Keratinocyte (primary cell): ENCODE data around the gene FUT6. TPM values are rescaled to one million over a fixed set of nuclear protein-coding genes. Genes with fewer than 3 reads are reported as not detected.

Source experiments
- DNase-seq: peaks from one replicate; pipeline ENCODE4 v3.0.0-alpha.2; 2011; ENCODE audit warnings: low read depth, missing footprints, low spot score
- FAIRE-seq: peaks from 2 replicates; lab custom pipeline; 2011; peaks lifted over from hg19 to GRCh38; lab: Jason Lieb, UNC
- H2AFZ ChIP-seq: 2 replicates; pipeline ENCODE4 v1.6.0; 2012; ENCODE audit warnings: low read length, control low read depth, inconsistent platforms; ENCODE audit not compliant: control insufficient read depth
- H3K27ac ChIP-seq: 2 replicates; pipeline ENCODE4 v1.5.1; 2011; ENCODE audit warnings: low read length; ENCODE audit not compliant: control insufficient read depth, insufficient read depth
- H3K27me3 ChIP-seq: 3 replicates; pipeline ENCODE4 v1.6.0; 2011; ENCODE audit warnings: low read length; ENCODE audit not compliant: control insufficient read depth, insufficient read depth; ENCODE audit errors: extremely low read depth
- H3K36me3 ChIP-seq, 2 experiments: 2 replicates in 1 of 2; 3 replicates in 1 of 2; pipeline ENCODE4 v1.5.1; 2011; ENCODE audit warnings: low read length in 2 of 2, mild to moderate bottlenecking in 1 of 2; ENCODE audit not compliant: control insufficient read depth in 2 of 2, insufficient read depth in 2 of 2; ENCODE audit errors: extremely low read depth in 1 of 2
- H3K4me1 ChIP-seq: 3 replicates; pipeline ENCODE4 v1.5.1; 2011; ENCODE audit warnings: low read length; ENCODE audit not compliant: control insufficient read depth, insufficient read depth; ENCODE audit errors: extremely low read depth
- H3K4me2 ChIP-seq: 3 replicates; pipeline ENCODE4 v1.6.0; 2011; ENCODE audit warnings: low read depth, low read length; ENCODE audit not compliant: control insufficient read depth, insufficient read depth; ENCODE audit errors: extremely low read depth
- H3K4me3 ChIP-seq, 3 experiments: fragments of 200-600 bp in 1 of 3; sonication (generic) in 1 of 3; 2 replicates in 2 of 3; 3 replicates in 1 of 3; pipeline ENCODE4 v1.5.1; 2011 to 2016; ENCODE audit warnings: low read length in 3 of 3, mild to moderate bottlenecking in 3 of 3, control low read depth in 2 of 3, inconsistent platforms in 1 of 3, low read depth in 1 of 3, mixed read lengths in 1 of 3, mixed run types in 1 of 3, moderate library complexity in 1 of 3; ENCODE audit not compliant: control insufficient read depth in 2 of 3, insufficient read depth in 2 of 3; ENCODE audit errors: extremely low read depth in 1 of 3
- H3K79me2 ChIP-seq: 2 replicates; pipeline ENCODE4 v1.6.0; 2012; ENCODE audit warnings: low read length; ENCODE audit not compliant: control insufficient read depth, insufficient read depth
- H3K9ac ChIP-seq: 3 replicates; pipeline ENCODE4 v1.6.0; 2011; ENCODE audit warnings: low read length; ENCODE audit not compliant: control insufficient read depth, insufficient read depth; ENCODE audit errors: extremely low read depth
- H3K9me1 ChIP-seq: 3 replicates; pipeline ENCODE4 v1.6.0; 2011; ENCODE audit warnings: low read length; ENCODE audit not compliant: control insufficient read depth, insufficient read depth; ENCODE audit errors: extremely low read depth
- H3K9me3 ChIP-seq: 2 replicates; pipeline ENCODE4 v1.5.1; 2012; ENCODE audit warnings: low read depth, low read length; ENCODE audit not compliant: control insufficient read depth
- H4K20me1 ChIP-seq: 3 replicates; pipeline ENCODE4 v1.6.0; 2011; ENCODE audit warnings: low read length; ENCODE audit not compliant: control insufficient read depth, insufficient read depth; ENCODE audit errors: extremely low read depth
- CTCF ChIP-seq, 3 experiments: IDR thresholded peaks in 1 of 3; conservative IDR thresholded peaks in 1 of 3; optimal IDR thresholded peaks in 1 of 3; 2 replicates in 2 of 3; 3 replicates in 1 of 3; pipeline versions ENCODE3 to v1.5.1; 2011; ENCODE audit warnings: low read length in 3 of 3, mild to moderate bottlenecking in 3 of 3, moderate library complexity in 2 of 3, control low read depth in 1 of 3, inconsistent platforms in 1 of 3; ENCODE audit not compliant: insufficient read depth in 2 of 3; ENCODE audit errors: extremely low read depth in 1 of 3
- EZH2 ChIP-seq: IDR thresholded peaks from one replicate; pipeline ENCODE4 v1.6.1; 2012; ENCODE audit warnings: inconsistent platforms, mild to moderate bottlenecking, low read length, moderate library complexity
- dilution Hi-C: fragments of 300-500 bp; cut with MboI; formaldehyde crosslinking; loops from one replicate; pipeline ENCODE4 v1.7.0; 2020; ENCODE audit warnings: low sequenced_read_pairs; ENCODE audit not compliant: extremely low pct_ligation_motif_present
- polyA plus RNA-seq, 5 experiments: library from polyadenylated mRNA; depleted of rRNA in 3 of 5; stranded (reverse) in 3 of 5; stranded (forward) in 1 of 5; unstranded in 1 of 5; fragments of >200 nt; gene quantifications; 1 replicate in 1 of 5; 2 replicates in 3 of 5; 3 replicates in 1 of 5; pipeline versions ENCODE4 v1.2.1 to v1.2.3, GENCODE V29; 2011 to 2012; ENCODE audit warnings: missing spikeins in 2 of 5, low read depth in 1 of 5, low replicate concordance in 1 of 5

The FUT6 gene
- polyA plus RNA-seq, 1 donor (not counting 4 experiments of a cell fraction or from before 2014, with no cell fraction given): not detected

GRCh38 chr19:5867201-5868136 is 28.0 kb upstream of the FUT6 start:
- no peak overlapping the region for H3K4me3 ChIP-seq
- no peaks in the 10 kb centered on the region for H3K9me1 ChIP-seq
- no peaks in the 10 kb centered on the region for H3K36me3 ChIP-seq
- H3K4me1 ChIP-seq: no peaks in the 10 kb centered on the region
- peaks cover 11% of the 10 kb centered on the region for H3K27me3 ChIP-seq
- H3K9me3 ChIP-seq: no peaks in the 10 kb centered on the region
- no peaks in the 10 kb centered on the region for H4K20me1 ChIP-seq
- dilution Hi-C loops: no loop called here
- DNase-seq: no peak
- H3K4me2 ChIP-seq: no peak overlapping the region
- no peak for FAIRE-seq
- no peaks in the 10 kb centered on the region for H3K79me2 ChIP-seq
- H3K9ac ChIP-seq: no peak overlapping the region
- no peak overlapping the region for H3K27ac ChIP-seq
- no peak for TF ChIP-seq CTCF (optimal IDR thresholded peaks at IDR 0.05 in 1 of 3, IDR thresholded peaks at IDR 0.05 in 1 of 3, conservative IDR thresholded peaks at IDR 0.05 in 1 of 3; ENCODE audit: extremely low read depth in 1 of 3, insufficient read depth in 2 of 3, low read length in 3 of 3)
- TF ChIP-seq EZH2: no peak
- no peak overlapping the region for H2AFZ ChIP-seq

- Histone ChIP-seq H3K27me3 (peaks cover 11% of the 10 kb centered on the region), H4K20me1 (no peaks in the 10 kb centered on the region), H3K9me1 (no peaks in the 10 kb centered on the region), H3K27ac (no peak overlapping the region), H3K9me3 (no peaks in the 10 kb centered on the region), H2AFZ (no peak overlapping the region), H3K79me2 (no peaks in the 10 kb centered on the region), H3K36me3 (no peaks in the 10 kb centered on the region), H3K9ac (no peak overlapping the region), H3K4me2 (no peak overlapping the region), H3K4me3 (no peak overlapping the region), H3K4me1 (no peaks in the 10 kb centered on the region)
- dilution Hi-C loops: no loop called here
- FAIRE-seq: no peak
- no peak for DNase-seq
- no peak for TF ChIP-seq CTCF (optimal IDR thresholded peaks at IDR 0.05 in 1 of 3, IDR thresholded peaks at IDR 0.05 in 1 of 3, conservative IDR thresholded peaks at IDR 0.05 in 1 of 3; ENCODE audit: extremely low read depth in 1 of 3, insufficient read depth in 2 of 3, low read length in 3 of 3)
- no peak for TF ChIP-seq EZH2
These were observed 26.3 kb upstream of the FUT6 start for GRCh38 chr19:5865772-5866171.
